GM12878 (cell line): Measurements from ENCODE around the gene IL18R1. TPM values are rescaled to one million over a fixed set of nuclear protein-coding genes. Genes with fewer than 3 reads are reported as not detected.

Source experiments
- ATF7 ChIP-seq: fragments of 450-650 bp; IDR thresholded peaks from 2 replicates; pipeline ENCODE4 v1.6.1; 2016; ENCODE audit warnings: low read depth, mild to moderate bottlenecking
- ETV6 ChIP-seq, 2 experiments: fragments of 450-650 bp in 1 of 2; IDR thresholded peaks in 1 of 2; conservative IDR thresholded peaks in 1 of 2; 2 replicates each; pipeline ENCODE4 v1.6.1; 2014; ENCODE audit warnings: antibody characterized with exemption in 1 of 2, borderline replicate concordance in 1 of 2, low read depth in 1 of 2, mild to moderate bottlenecking in 1 of 2, moderate library complexity in 1 of 2
- FOXK2 ChIP-seq: fragments of 450-650 bp; IDR thresholded peaks from 2 replicates; pipeline ENCODE4 v1.6.1; 2017; ENCODE audit warnings: mild to moderate bottlenecking, moderate library complexity
- JUNB ChIP-seq: IDR thresholded peaks from 2 replicates; pipeline ENCODE4 v1.6.1; 2016; ENCODE audit warnings: antibody characterized with exemption, mild to moderate bottlenecking
- NFIC ChIP-seq: IDR thresholded peaks from 2 replicates; pipeline ENCODE4 v1.6.1; 2012; ENCODE audit warnings: low read depth, mild to moderate bottlenecking, inconsistent platforms, low read length, moderate library complexity
- NFYA ChIP-seq: IDR thresholded peaks from 2 replicates; pipeline ENCODE4 v1.6.1; 2011; ENCODE audit warnings: low read depth, mild to moderate bottlenecking, low read length, improper control_type of control experiment, borderline replicate concordance
- PAX8 ChIP-seq: fragments of 450-650 bp; IDR thresholded peaks from 2 replicates; pipeline ENCODE4 v1.6.1; 2017; ENCODE audit warnings: mild to moderate bottlenecking, moderate library complexity
- RBBP5 ChIP-seq: fragments of 200-600 bp; sonication (generic); conservative IDR thresholded peaks from 2 replicates; pipeline ENCODE4 v1.6.1; 2016
- RCOR1 ChIP-seq: conservative IDR thresholded peaks from 2 replicates; pipeline ENCODE4 v1.6.1; 2012; ENCODE audit warnings: low read depth, low read length, improper control_type of control experiment
- SMAD5 ChIP-seq: IDR thresholded peaks from 2 replicates; pipeline ENCODE4 v1.6.1; 2016; ENCODE audit warnings: antibody characterized with exemption, low read depth
- YY1 ChIP-seq: IDR thresholded peaks from 2 replicates; pipeline ENCODE4 v1.6.1; 2011; ENCODE audit warnings: low read depth, mild to moderate bottlenecking, low read length
- ZNF207 ChIP-seq: fragments of 450-650 bp; IDR thresholded peaks from 2 replicates; pipeline ENCODE4 v1.6.1; 2014; ENCODE audit warnings: antibody characterized with exemption, mild to moderate bottlenecking, borderline replicate concordance
- ZNF622 ChIP-seq: fragments of 450-650 bp; IDR thresholded peaks from 2 replicates; pipeline ENCODE4 v1.6.1; 2017; ENCODE audit warnings: mild to moderate bottlenecking, inconsistent platforms
- polyA plus RNA-seq, 11 experiments: library from polyadenylated mRNA; depleted of rRNA in 4 of 11; unstranded in 6 of 11; stranded (reverse) in 5 of 11; fragments of >200 nt; fragmentation: Nextera tagmentation in 4 of 11; fragmentation: Illumina TruSeq in 1 of 11; extraction: Ambion mirVana in 4 of 11; extraction: Trizol in 1 of 11; gene quantifications; 1 replicate in 1 of 11; 2 replicates in 10 of 11; pipeline versions ENCODE4 v1.2.1 to v1.2.3, GENCODE V29; 2011 to 2016; ENCODE audit warnings: inconsistent platforms in 2 of 11, missing spikeins in 2 of 11, low read depth in 1 of 11
- total RNA-seq, 4 experiments: library from RNA; depleted of rRNA in 3 of 4; stranded (reverse); fragments of >200 nt in 3 of 4; fragmentation: Illumina TruSeq in 1 of 4; extraction: Trizol in 1 of 4; gene quantifications; 2 replicates each; pipeline versions ENCODE4 v1.2.1 to v1.2.3, GENCODE V29; 2013 to 2021
- TF ChIP-seq, protein P1 (sequence below): fragments of 450-650 bp; IDR thresholded peaks from 2 replicates; pipeline ENCODE4 v1.6.1; 2018; ENCODE audit warnings: borderline replicate concordance, mild to moderate bottlenecking; ENCODE audit not compliant: partially characterized antibody
- TF ChIP-seq, protein P2 (sequence below): fragments of 450-650 bp; IDR thresholded peaks from 2 replicates; pipeline ENCODE4 v1.6.1; 2017; ENCODE audit warnings: mild to moderate bottlenecking, moderate library complexity
- TF ChIP-seq, protein P3 (sequence below): IDR thresholded peaks from 2 replicates; pipeline ENCODE4 v1.6.1; 2012; ENCODE audit warnings: low read depth, low read length, improper control_type of control experiment
- TF ChIP-seq, protein P4 (sequence below): IDR thresholded peaks from 2 replicates; pipeline ENCODE4 v1.6.1; 2012; ENCODE audit warnings: low read depth, low read length, improper control_type of control experiment

Gene IL18R1
- total and polyA plus RNA-seq, 10 of the 15 experiments (the other 5 are each of a cell fraction or from before 2014, with no cell fraction given) = 3.5 to 15.5 (median 11.1) TPM

DNA sequence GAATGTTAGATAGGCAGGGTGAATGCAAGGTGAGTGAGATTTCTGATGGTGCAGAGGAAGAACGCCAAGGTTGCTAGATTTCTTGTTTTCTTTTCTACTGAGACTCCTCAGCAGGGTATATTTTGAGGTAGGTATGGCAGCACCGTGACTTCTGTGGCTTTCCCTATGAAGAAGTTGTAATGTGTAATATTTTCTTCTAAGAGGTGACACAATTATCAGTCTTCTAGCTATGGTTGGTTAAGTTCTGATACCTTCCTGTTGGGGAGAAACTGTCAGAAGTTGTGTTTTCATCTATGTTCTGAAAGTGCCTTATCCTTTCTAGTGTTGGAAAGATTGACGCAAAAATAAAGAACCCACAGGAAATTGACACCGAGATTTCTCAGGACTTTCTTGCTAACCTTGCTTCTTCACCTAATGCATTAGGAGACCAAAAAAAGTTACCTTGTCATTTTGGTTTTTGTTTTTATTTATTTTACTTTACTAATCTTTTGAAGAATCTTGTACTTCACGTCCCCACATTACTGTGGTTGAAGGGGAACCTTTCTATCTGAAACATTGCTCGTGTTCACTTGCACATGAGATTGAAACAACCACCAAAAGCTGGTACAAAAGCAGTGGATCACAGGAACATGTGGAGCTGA, 11.9 kb downstream of the IL18R1 start (continued):
- TF ChIP-seq, protein P1, sequence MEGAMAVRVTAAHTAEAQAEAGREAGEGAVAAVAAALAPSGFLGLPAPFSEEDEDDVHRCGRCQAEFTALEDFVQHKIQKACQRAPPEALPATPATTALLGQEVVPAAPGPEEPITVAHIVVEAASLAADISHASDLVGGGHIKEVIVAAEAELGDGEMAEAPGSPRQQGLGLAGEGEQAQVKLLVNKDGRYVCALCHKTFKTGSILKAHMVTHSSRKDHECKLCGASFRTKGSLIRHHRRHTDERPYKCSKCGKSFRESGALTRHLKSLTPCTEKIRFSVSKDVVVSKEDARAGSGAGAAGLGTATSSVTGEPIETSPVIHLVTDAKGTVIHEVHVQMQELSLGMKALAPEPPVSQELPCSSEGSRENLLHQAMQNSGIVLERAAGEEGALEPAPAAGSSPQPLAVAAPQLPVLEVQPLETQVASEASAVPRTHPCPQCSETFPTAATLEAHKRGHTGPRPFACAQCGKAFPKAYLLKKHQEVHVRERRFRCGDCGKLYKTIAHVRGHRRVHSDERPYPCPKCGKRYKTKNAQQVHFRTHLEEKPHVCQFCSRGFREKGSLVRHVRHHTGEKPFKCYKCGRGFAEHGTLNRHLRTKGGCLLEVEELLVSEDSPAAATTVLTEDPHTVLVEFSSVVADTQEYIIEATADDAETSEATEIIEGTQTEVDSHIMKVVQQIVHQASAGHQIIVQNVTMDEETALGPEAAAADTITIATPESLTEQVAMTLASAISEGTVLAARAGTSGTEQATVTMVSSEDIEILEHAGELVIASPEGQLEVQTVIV = no peak
- TF ChIP-seq, protein P2, sequence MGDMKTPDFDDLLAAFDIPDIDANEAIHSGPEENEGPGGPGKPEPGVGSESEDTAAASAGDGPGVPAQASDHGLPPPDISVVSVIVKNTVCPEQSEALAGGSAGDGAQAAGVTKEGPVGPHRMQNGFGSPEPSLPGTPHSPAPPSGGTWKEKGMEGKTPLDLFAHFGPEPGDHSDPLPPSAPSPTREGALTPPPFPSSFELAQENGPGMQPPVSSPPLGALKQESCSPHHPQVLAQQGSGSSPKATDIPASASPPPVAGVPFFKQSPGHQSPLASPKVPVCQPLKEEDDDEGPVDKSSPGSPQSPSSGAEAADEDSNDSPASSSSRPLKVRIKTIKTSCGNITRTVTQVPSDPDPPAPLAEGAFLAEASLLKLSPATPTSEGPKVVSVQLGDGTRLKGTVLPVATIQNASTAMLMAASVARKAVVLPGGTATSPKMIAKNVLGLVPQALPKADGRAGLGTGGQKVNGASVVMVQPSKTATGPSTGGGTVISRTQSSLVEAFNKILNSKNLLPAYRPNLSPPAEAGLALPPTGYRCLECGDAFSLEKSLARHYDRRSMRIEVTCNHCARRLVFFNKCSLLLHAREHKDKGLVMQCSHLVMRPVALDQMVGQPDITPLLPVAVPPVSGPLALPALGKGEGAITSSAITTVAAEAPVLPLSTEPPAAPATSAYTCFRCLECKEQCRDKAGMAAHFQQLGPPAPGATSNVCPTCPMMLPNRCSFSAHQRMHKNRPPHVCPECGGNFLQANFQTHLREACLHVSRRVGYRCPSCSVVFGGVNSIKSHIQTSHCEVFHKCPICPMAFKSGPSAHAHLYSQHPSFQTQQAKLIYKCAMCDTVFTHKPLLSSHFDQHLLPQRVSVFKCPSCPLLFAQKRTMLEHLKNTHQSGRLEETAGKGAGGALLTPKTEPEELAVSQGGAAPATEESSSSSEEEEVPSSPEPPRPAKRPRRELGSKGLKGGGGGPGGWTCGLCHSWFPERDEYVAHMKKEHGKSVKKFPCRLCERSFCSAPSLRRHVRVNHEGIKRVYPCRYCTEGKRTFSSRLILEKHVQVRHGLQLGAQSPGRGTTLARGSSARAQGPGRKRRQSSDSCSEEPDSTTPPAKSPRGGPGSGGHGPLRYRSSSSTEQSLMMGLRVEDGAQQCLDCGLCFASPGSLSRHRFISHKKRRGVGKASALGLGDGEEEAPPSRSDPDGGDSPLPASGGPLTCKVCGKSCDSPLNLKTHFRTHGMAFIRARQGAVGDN = no peak
- TF ChIP-seq FOXK2 = no peak
- no peak for TF ChIP-seq ZNF622
- TF ChIP-seq YY1 = no peak
- no peak for TF ChIP-seq RBBP5
- TF ChIP-seq, protein P3, sequence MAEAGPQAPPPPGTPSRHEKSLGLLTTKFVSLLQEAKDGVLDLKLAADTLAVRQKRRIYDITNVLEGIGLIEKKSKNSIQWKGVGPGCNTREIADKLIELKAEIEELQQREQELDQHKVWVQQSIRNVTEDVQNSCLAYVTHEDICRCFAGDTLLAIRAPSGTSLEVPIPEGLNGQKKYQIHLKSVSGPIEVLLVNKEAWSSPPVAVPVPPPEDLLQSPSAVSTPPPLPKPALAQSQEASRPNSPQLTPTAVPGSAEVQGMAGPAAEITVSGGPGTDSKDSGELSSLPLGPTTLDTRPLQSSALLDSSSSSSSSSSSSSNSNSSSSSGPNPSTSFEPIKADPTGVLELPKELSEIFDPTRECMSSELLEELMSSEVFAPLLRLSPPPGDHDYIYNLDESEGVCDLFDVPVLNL = no peak
- peak; percentile 51 for TF ChIP-seq JUNB
- TF ChIP-seq ETV6 (conservative IDR thresholded peaks at IDR 0.05 in 1 of 2, IDR thresholded peaks at IDR 0.05 in 1 of 2; ENCODE audit: borderline replicate concordance in 1 of 2, low read depth in 1 of 2) = peak in 1 of 2 experiments; percentile 56; a peak in 1 of 4 replicates
- TF ChIP-seq RCOR1 = no peak
- TF ChIP-seq PAX8 = no peak
- TF ChIP-seq, protein P4, sequence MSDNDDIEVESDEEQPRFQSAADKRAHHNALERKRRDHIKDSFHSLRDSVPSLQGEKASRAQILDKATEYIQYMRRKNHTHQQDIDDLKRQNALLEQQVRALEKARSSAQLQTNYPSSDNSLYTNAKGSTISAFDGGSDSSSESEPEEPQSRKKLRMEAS = no peak
- no peak for TF ChIP-seq SMAD5
- TF ChIP-seq ATF7 = peak; percentile 40
- TF ChIP-seq NFYA = no peak
- no peak for TF ChIP-seq ZNF207
- peak; percentile 59; the same call in 1 of the 2 replicates for TF ChIP-seq NFIC
